A549 (cell line): Measurements from ENCODE around the gene EYA2. TPM values are rescaled to one million over a fixed set of nuclear protein-coding genes. Genes with fewer than 3 reads are reported as not detected.

Experiments
- ATAC-seq, 2 experiments: fragments of 200-7000 bp in 1 of 2; fragments of >200 bp in 1 of 2; cut with Nextera tagmentation in 1 of 2; cut with Tn5 transposase in 1 of 2; 3 replicates each; pipeline versions ENCODE4 v1.8.0 to v1.9.1; 2018 to 2020; ENCODE audit warnings: mild to moderate bottlenecking in 1 of 2, moderate library complexity in 1 of 2
- CTCF ChIA-PET: fragments of 300-600 bp; sonication (Branson Sonifier 250); formaldehyde crosslinking; extraction: SDS; loops from one replicate; lab custom pipeline; 2021; ENCODE audit warnings: antibody characterized with exemption, inconsistent platforms; lab: Yijun Ruan, JAX
- POLR2A ChIA-PET: fragments of 350-600 bp; formaldehyde crosslinking; extraction: SDS; loops from one replicate; lab custom pipeline; 2021; ENCODE audit warnings: antibody characterized with exemption, inconsistent platforms; lab: Yijun Ruan, JAX
- DNase-seq, 2 experiments: peaks; one replicate each; pipeline versions ENCODE4 v3.0.0 to v3.0.0-alpha.2; 2011 to 2016; ENCODE audit warnings: low read depth in 1 of 2, low spot score in 1 of 2
- FAIRE-seq: peaks from 2 replicates; lab custom pipeline; 2011; peaks lifted over from hg19 to GRCh38; lab: Jason Lieb, UNC
- H3K27ac ChIP-seq, 2 experiments: fragments of >200 bp; sonication (Bioruptor Twin); formaldehyde crosslinking; 3 replicates each; pipeline ENCODE4 v1.5.1; 2016 to 2017
- H3K4me1 ChIP-seq: fragments of >200 bp; sonication (Bioruptor Twin); formaldehyde crosslinking; 3 replicates; pipeline ENCODE4 v1.6.1; 2016
- H3K4me2 ChIP-seq: fragments of >200 bp; sonication (Bioruptor Twin); formaldehyde crosslinking; 3 replicates; pipeline ENCODE4 v1.6.1; 2016
- H3K4me3 ChIP-seq: fragments of >200 bp; sonication (Bioruptor Twin); formaldehyde crosslinking; 3 replicates; pipeline ENCODE4 v1.5.1; 2016
- H3K9me3 ChIP-seq: fragments of >200 bp; sonication (Bioruptor Twin); formaldehyde crosslinking; 3 replicates; pipeline ENCODE4 v1.6.1; 2016
- ATOH8 ChIP-seq: fragments of 250-450 bp; sonication (Bioruptor Pico); IDR thresholded peaks from 2 replicates; pipeline ENCODE4 v1.5.0; 2020; ENCODE audit warnings: low read depth, mild to moderate bottlenecking, moderate library complexity
- CBX2 ChIP-seq: fragments of 200-600 bp; sonication (generic); IDR thresholded peaks from 2 replicates; pipeline ENCODE4 v1.6.1; 2016; ENCODE audit warnings: low read depth, mild to moderate bottlenecking, borderline replicate concordance
- CEBPB ChIP-seq, 2 experiments: fragments of >200 bp in 1 of 2; sonication (Bioruptor Twin) in 1 of 2; formaldehyde crosslinking in 1 of 2; IDR thresholded peaks; 2 replicates each; pipeline ENCODE4 v1.6.1; 2012 to 2016
- CHD2 ChIP-seq: fragments of 150-350 bp; IDR thresholded peaks from 2 replicates; pipeline ENCODE4 v1.6.1; 2014; ENCODE audit warnings: low read length; ENCODE audit not compliant: partially characterized antibody
- CHD4 ChIP-seq: fragments of 200-600 bp; sonication (generic); IDR thresholded peaks from 2 replicates; pipeline ENCODE4 v1.6.1; 2016; ENCODE audit warnings: antibody characterized with exemption, mild to moderate bottlenecking, borderline replicate concordance
- E2F6 ChIP-seq: IDR thresholded peaks from 2 replicates; pipeline ENCODE4 v1.6.1; 2012; ENCODE audit warnings: low read depth, borderline replicate concordance
- FOSB ChIP-seq: fragments of 250-450 bp; sonication (Bioruptor Pico); IDR thresholded peaks from 2 replicates; pipeline ENCODE4 v1.5.0; 2020; ENCODE audit warnings: mild to moderate bottlenecking, moderate library complexity
- FOSL2 ChIP-seq, 2 experiments: fragments of 450-650 bp in 1 of 2; fragments of >200 bp in 1 of 2; sonication (Bioruptor Twin) in 1 of 2; formaldehyde crosslinking; IDR thresholded peaks; 2 replicates each; pipeline versions ENCODE4 v1.5.0 to v1.6.1; 2016 to 2020; ENCODE audit warnings: mild to moderate bottlenecking in 1 of 2, moderate library complexity in 1 of 2
- FOXS1 ChIP-seq: fragments of 250-450 bp; sonication (Bioruptor Pico); IDR thresholded peaks from 2 replicates; pipeline ENCODE4 v1.5.0; 2020; ENCODE audit warnings: mild to moderate bottlenecking, moderate library complexity
- GATA3 ChIP-seq: IDR thresholded peaks from 2 replicates; pipeline ENCODE4 v1.6.1; 2012; ENCODE audit warnings: borderline replicate concordance
- HDAC2 ChIP-seq: fragments of 200-600 bp; sonication (generic); IDR thresholded peaks from 2 replicates; pipeline ENCODE4 v1.6.1; 2016
- HOXA7 ChIP-seq: fragments of 250-450 bp; sonication (Bioruptor Pico); IDR thresholded peaks from 2 replicates; pipeline ENCODE4 v1.5.0; 2020; ENCODE audit warnings: mild to moderate bottlenecking, moderate library complexity
- KDM5A ChIP-seq: fragments of 200-600 bp; sonication (generic); IDR thresholded peaks from 2 replicates; pipeline ENCODE4 v1.6.1; 2016; ENCODE audit warnings: antibody characterized with exemption, mild to moderate bottlenecking
- MAZ ChIP-seq: fragments of 150-350 bp; IDR thresholded peaks from 2 replicates; pipeline ENCODE4 v1.6.1; 2014; ENCODE audit warnings: antibody characterized with exemption, low read depth, low read length, borderline replicate concordance
- MYC ChIP-seq: IDR thresholded peaks from 2 replicates; pipeline ENCODE4 v1.6.1; 2012; ENCODE audit warnings: mild to moderate bottlenecking, inconsistent platforms, low read length, improper control_type of control experiment, borderline replicate concordance
- PBX3 ChIP-seq: IDR thresholded peaks from 2 replicates; pipeline ENCODE4 v1.6.1; 2012
- PHF8 ChIP-seq: fragments of 200-600 bp; sonication (generic); IDR thresholded peaks from 2 replicates; pipeline ENCODE4 v1.6.1; 2016; ENCODE audit warnings: low read depth, mild to moderate bottlenecking, antibody characterized with exemption, moderate library complexity, borderline replicate concordance
- POLR2A ChIP-seq: IDR thresholded peaks from 2 replicates; pipeline ENCODE4 v1.6.1; 2012; ENCODE audit warnings: mild to moderate bottlenecking, low read length
- POLR2AphosphoS2 ChIP-seq: conservative IDR thresholded peaks from 2 replicates; pipeline ENCODE4 v1.6.1; 2012; ENCODE audit warnings: low read length, improper control_type of control experiment, inconsistent platforms
- RAD21 ChIP-seq, 2 experiments: fragments of >200 bp in 1 of 2; sonication (Bioruptor Twin) in 1 of 2; formaldehyde crosslinking in 1 of 2; IDR thresholded peaks in 1 of 2; conservative IDR thresholded peaks in 1 of 2; 2 replicates in 1 of 2; 3 replicates in 1 of 2; pipeline ENCODE4 v1.6.1; 2012 to 2018; ENCODE audit warnings: inconsistent platforms in 1 of 2
- RARB ChIP-seq: fragments of 250-450 bp; sonication (Bioruptor Pico); IDR thresholded peaks from 2 replicates; pipeline ENCODE4 v1.8.0; 2021; ENCODE audit warnings: mild to moderate bottlenecking, moderate library complexity
- RFX5 ChIP-seq: fragments of 450-650 bp; IDR thresholded peaks from 2 replicates; pipeline ENCODE4 v1.7.1; 2014; ENCODE audit warnings: antibody characterized with exemption, mild to moderate bottlenecking, moderate library complexity
- RNF2 ChIP-seq: fragments of 200-600 bp; sonication (generic); IDR thresholded peaks from 2 replicates; pipeline ENCODE4 v1.6.1; 2016; ENCODE audit warnings: low read depth, mild to moderate bottlenecking, antibody characterized with exemption, moderate library complexity, borderline replicate concordance
- SMC3 ChIP-seq: fragments of >200 bp; sonication (Bioruptor Twin); formaldehyde crosslinking; IDR thresholded peaks from 3 replicates; pipeline ENCODE4 v1.6.1; 2018; ENCODE audit warnings: inconsistent platforms
- SREBF2 ChIP-seq: fragments of 450-650 bp; IDR thresholded peaks from 2 replicates; pipeline ENCODE4 v1.6.1; 2014; ENCODE audit warnings: mild to moderate bottlenecking, moderate library complexity
- TP53 ChIP-seq: fragments of 250-450 bp; sonication (Bioruptor Pico); IDR thresholded peaks from 2 replicates; pipeline ENCODE4 v1.5.0; 2021; ENCODE audit warnings: mild to moderate bottlenecking, moderate library complexity
- ZFP36 ChIP-seq: fragments of 450-650 bp; IDR thresholded peaks from 2 replicates; pipeline ENCODE4 v1.6.1; 2014; ENCODE audit warnings: borderline replicate concordance; ENCODE audit not compliant: partially characterized antibody
- ZNF302 ChIP-seq: fragments of 250-450 bp; sonication (Bioruptor Pico); IDR thresholded peaks from 2 replicates; pipeline ENCODE4 v1.9.0; 2021; ENCODE audit warnings: inconsistent platforms, mild to moderate bottlenecking, moderate library complexity
- ZSCAN20 ChIP-seq: fragments of 250-450 bp; sonication (Bioruptor Pico); IDR thresholded peaks from 2 replicates; pipeline ENCODE4 v1.8.0; 2022; ENCODE audit warnings: mild to moderate bottlenecking, moderate library complexity
- WGBS: methylation state at CpG from one replicate; pipeline ENCODE4 v1.1.6; 2017; ENCODE audit errors: missing lambda C conversion rate; 5-methylcytosine and 5-hydroxymethylcytosine counted together
- polyA plus RNA-seq, 4 experiments: library from polyadenylated mRNA; depleted of rRNA in 3 of 4; stranded (reverse); fragments of >200 nt; fragmentation: RNase III in 1 of 4; extraction: RNeasy Plus Mini Kit Qiagen cat#74134 plus additional on column Dnase treatment in 1 of 4; gene quantifications; 2 replicates in 3 of 4; 3 replicates in 1 of 4; pipeline ENCODE4 v1.2.3, GENCODE V29; 2011 to 2017
- TF ChIP-seq, protein P1 (sequence below): fragments of 200-600 bp; sonication (generic); IDR thresholded peaks from 2 replicates; pipeline ENCODE4 v1.6.1; 2016; ENCODE audit warnings: antibody characterized with exemption, mild to moderate bottlenecking, moderate library complexity
- TF ChIP-seq, protein P2 (sequence below): IDR thresholded peaks from 2 replicates; pipeline ENCODE4 v1.6.1; 2012
- TF ChIP-seq, protein P3 (sequence below): fragments of 450-650 bp; IDR thresholded peaks from 2 replicates; pipeline ENCODE4 v1.6.1; 2014; ENCODE audit warnings: antibody characterized with exemption

EYA2 gene
- polyA plus RNA-seq, 2 of the 4 experiments (the other 2 are of a cell fraction) = 4.5 to 4.6 TPM

- no peak for ATAC-seq
- WGBS = 81% methylated on average over 5 of the region's 5 CpGs
Measured at GRCh38 chr20:47149939-47150338, 255.3 kb downstream of the EYA2 start.

GRCh38 chr20:47150403-47151152 lies 255.9 kb downstream of the EYA2 start:
- H3K4me1 ChIP-seq = peaks cover 8% of the 10 kb centered on the region; the same call in 1 of the 3 replicates
- POLR2A ChIA-PET = no interaction called here
- 46% methylated on average over 11 of the region's 11 CpGs for WGBS
- H3K9me3 ChIP-seq = no peaks in the 10 kb centered on the region
- peak; percentile 72 to 79 for DNase-seq
- H3K4me2 ChIP-seq = no peak overlapping the region
- no peak for FAIRE-seq
- CTCF ChIA-PET = interaction anchor here (0.6 to 2.4 kb wide), 25 partner anchors 15 to 412 kb away, joined by 3 to 19 read pairs (median 3); no protein-coding TSS in a partner anchor
- peak; percentile 96 to 99 for ATAC-seq
- H3K4me3 ChIP-seq = no peak overlapping the region
- peak overlapping the region in 1 of 2 experiments; percentile 56; a peak in 2 of 6 replicates for H3K27ac ChIP-seq
- TF ChIP-seq, protein P1, sequence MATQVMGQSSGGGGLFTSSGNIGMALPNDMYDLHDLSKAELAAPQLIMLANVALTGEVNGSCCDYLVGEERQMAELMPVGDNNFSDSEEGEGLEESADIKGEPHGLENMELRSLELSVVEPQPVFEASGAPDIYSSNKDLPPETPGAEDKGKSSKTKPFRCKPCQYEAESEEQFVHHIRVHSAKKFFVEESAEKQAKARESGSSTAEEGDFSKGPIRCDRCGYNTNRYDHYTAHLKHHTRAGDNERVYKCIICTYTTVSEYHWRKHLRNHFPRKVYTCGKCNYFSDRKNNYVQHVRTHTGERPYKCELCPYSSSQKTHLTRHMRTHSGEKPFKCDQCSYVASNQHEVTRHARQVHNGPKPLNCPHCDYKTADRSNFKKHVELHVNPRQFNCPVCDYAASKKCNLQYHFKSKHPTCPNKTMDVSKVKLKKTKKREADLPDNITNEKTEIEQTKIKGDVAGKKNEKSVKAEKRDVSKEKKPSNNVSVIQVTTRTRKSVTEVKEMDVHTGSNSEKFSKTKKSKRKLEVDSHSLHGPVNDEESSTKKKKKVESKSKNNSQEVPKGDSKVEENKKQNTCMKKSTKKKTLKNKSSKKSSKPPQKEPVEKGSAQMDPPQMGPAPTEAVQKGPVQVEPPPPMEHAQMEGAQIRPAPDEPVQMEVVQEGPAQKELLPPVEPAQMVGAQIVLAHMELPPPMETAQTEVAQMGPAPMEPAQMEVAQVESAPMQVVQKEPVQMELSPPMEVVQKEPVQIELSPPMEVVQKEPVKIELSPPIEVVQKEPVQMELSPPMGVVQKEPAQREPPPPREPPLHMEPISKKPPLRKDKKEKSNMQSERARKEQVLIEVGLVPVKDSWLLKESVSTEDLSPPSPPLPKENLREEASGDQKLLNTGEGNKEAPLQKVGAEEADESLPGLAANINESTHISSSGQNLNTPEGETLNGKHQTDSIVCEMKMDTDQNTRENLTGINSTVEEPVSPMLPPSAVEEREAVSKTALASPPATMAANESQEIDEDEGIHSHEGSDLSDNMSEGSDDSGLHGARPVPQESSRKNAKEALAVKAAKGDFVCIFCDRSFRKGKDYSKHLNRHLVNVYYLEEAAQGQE = no peak
- TF ChIP-seq RAD21 (conservative IDR thresholded peaks at IDR 0.05 in 1 of 2, IDR thresholded peaks at IDR 0.05 in 1 of 2) = peak; percentile 81 to 91
- no peak for TF ChIP-seq GATA3
- TF ChIP-seq, protein P2, sequence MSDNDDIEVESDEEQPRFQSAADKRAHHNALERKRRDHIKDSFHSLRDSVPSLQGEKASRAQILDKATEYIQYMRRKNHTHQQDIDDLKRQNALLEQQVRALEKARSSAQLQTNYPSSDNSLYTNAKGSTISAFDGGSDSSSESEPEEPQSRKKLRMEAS = peak; percentile 56; the same call in 1 of the 2 replicates
- no peak for TF ChIP-seq SREBF2
- no peak for TF ChIP-seq FOXS1 (CRISPR knock-in tag)
- no peak for TF ChIP-seq POLR2AphosphoS2
- TF ChIP-seq MYC = no peak
- TF ChIP-seq KDM5A = no peak
- TF ChIP-seq RFX5 = no peak
- no peak for TF ChIP-seq ATOH8 (CRISPR knock-in tag)
- TF ChIP-seq ZNF302 (CRISPR knock-in tag) = no peak
- TF ChIP-seq PBX3 = no peak
- TF ChIP-seq CHD4 = no peak
- no peak for TF ChIP-seq RARB (CRISPR knock-in tag)
- TF ChIP-seq E2F6 = no peak
- TF ChIP-seq, protein P3, sequence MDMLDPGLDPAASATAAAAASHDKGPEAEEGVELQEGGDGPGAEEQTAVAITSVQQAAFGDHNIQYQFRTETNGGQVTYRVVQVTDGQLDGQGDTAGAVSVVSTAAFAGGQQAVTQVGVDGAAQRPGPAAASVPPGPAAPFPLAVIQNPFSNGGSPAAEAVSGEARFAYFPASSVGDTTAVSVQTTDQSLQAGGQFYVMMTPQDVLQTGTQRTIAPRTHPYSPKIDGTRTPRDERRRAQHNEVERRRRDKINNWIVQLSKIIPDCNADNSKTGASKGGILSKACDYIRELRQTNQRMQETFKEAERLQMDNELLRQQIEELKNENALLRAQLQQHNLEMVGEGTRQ = peak; percentile 87
- TF ChIP-seq SMC3 = peak; percentile 72
- TF ChIP-seq CHD2 = no peak

More at GRCh38 chr20:47149939-47150338, 255.3 kb downstream of the EYA2 start:
- ChIA-PET POLR2A (no interaction called here), CTCF (interaction anchor here (0.7 to 2.4 kb wide), 10 partner anchors 50 to 411 kb away, joined by 3 to 19 read pairs (median 3); no protein-coding TSS in a partner anchor)
- Histone ChIP-seq H3K4me2 (no peak overlapping the region), H3K4me3 (no peak overlapping the region), H3K9me3 (no peaks in the 10 kb centered on the region), H3K4me1 (peaks cover 8% of the 10 kb centered on the region; the same call in 1 of the 3 replicates), H3K27ac (peak overlapping the region in 1 of 2 experiments; percentile 56; a peak in 2 of 6 replicates)
- FAIRE-seq = no peak
- DNase-seq = no peak
- TF ChIP-seq POLR2A (no peak), ZSCAN20 (CRISPR knock-in tag) (no peak), FOSL2 (IDR thresholded peaks at IDR 0.05) (no peak), FOSL2 (CRISPR knock-in tag; IDR thresholded peaks at IDR 0.05) (no peak), HOXA7 (CRISPR knock-in tag) (no peak), FOSB (CRISPR knock-in tag) (no peak), RFX5 (no peak), RARB (CRISPR knock-in tag) (no peak), PHF8 (no peak), RNF2 (no peak), ZFP36 (no peak), MAZ (no peak), HDAC2 (no peak), CBX2 (no peak), CEBPB (IDR thresholded peaks at IDR 0.05) (no peak), PBX3 (no peak), TP53 (CRISPR knock-in tag) (no peak)
